Measurements from ENCODE around the gene WDR90.

DNA sequence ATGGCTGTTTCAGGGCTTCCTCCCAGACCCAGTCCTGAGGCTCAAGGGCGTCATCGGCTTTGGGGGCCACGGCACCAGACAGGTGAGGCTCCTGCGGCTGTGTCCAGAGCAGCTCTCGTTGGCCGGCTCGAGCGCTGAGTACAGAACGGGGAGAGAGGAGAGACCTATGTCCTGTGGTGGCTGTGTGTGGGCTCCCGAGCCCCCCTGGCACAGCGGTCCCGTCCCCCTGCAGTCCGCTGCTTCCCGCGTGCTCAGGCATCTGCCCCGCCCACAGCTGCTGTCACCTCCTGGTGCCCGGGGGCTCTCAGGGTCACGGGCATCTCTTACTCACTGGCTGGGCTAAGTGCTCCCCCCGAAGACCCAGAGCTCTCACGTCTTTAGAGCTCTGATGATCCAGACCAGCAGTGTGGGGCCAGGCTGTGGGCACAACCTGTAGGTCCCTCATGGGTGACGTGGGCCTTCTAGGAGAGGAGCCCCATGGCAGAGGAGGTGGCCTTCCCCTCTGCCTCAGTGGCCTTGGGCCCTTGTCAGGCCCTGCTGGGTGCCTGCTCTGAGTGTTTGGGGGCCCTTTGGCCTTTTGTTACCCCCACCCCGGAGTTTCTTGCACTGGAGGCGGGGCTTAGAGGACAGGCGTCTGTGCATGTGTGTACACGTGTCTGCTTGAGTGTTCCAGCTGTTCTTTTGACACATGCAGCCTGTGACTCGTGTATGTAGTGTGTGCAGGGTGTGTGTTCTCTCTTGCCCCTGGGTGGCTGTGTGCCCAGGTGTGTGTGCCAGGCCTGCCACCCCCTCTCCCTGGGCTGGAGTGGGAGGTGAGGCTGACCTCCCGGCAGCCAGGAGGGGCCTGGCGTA is 3.5 kb downstream of the WDR90 start:
- TF ChIP-seq MEF2A (IDR thresholded peaks at IDR 0.05; ENCODE audit: insufficient read depth, low read depth, low read length) (no peak), SUZ12 (IDR thresholded peaks at IDR 0.05; ENCODE audit: unreplicated experiment) (no peak), MYC (IDR thresholded peaks at IDR 0.05; ENCODE audit: insufficient read depth, insufficient read length, insufficient replicate concordance, low read length, severe bottlenecking) (no peak), EZH2 (IDR thresholded peaks at IDR 0.05; ENCODE audit: borderline replicate concordance, control insufficient read depth, low read depth, low read length) (no peak), POLR2A (IDR thresholded peaks at IDR 0.05; ENCODE audit: low read depth, low read length) (no peak), NR2C1 (IDR thresholded peaks at IDR 0.05) (no peak), ZSCAN29 (IDR thresholded peaks at IDR 0.05) (no peak), POLR2AphosphoS5 (IDR thresholded peaks at IDR 0.05; ENCODE audit: low read length) (no peak), CBFB (IDR thresholded peaks at IDR 0.05; ENCODE audit: low read depth) (no peak), CHD1 (IDR thresholded peaks at IDR 0.05; ENCODE audit: low read depth, low read length) (no peak)
- TF ChIP-seq, protein P1, sequence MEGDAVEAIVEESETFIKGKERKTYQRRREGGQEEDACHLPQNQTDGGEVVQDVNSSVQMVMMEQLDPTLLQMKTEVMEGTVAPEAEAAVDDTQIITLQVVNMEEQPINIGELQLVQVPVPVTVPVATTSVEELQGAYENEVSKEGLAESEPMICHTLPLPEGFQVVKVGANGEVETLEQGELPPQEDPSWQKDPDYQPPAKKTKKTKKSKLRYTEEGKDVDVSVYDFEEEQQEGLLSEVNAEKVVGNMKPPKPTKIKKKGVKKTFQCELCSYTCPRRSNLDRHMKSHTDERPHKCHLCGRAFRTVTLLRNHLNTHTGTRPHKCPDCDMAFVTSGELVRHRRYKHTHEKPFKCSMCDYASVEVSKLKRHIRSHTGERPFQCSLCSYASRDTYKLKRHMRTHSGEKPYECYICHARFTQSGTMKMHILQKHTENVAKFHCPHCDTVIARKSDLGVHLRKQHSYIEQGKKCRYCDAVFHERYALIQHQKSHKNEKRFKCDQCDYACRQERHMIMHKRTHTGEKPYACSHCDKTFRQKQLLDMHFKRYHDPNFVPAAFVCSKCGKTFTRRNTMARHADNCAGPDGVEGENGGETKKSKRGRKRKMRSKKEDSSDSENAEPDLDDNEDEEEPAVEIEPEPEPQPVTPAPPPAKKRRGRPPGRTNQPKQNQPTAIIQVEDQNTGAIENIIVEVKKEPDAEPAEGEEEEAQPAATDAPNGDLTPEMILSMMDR (IDR thresholded peaks at IDR 0.05 in 2 of 3, conservative IDR thresholded peaks at IDR 0.05 in 1 of 3; ENCODE audit: control insufficient read depth in 2 of 3, extremely low read depth in 1 of 3, insufficient read depth in 1 of 3, low read depth in 3 of 3, low read length in 3 of 3) = no peak
- TF ChIP-seq, protein P2, sequence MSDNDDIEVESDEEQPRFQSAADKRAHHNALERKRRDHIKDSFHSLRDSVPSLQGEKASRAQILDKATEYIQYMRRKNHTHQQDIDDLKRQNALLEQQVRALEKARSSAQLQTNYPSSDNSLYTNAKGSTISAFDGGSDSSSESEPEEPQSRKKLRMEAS (IDR thresholded peaks at IDR 0.05; ENCODE audit: low read depth, low read length) = no peak
- TF ChIP-seq, protein P3, sequence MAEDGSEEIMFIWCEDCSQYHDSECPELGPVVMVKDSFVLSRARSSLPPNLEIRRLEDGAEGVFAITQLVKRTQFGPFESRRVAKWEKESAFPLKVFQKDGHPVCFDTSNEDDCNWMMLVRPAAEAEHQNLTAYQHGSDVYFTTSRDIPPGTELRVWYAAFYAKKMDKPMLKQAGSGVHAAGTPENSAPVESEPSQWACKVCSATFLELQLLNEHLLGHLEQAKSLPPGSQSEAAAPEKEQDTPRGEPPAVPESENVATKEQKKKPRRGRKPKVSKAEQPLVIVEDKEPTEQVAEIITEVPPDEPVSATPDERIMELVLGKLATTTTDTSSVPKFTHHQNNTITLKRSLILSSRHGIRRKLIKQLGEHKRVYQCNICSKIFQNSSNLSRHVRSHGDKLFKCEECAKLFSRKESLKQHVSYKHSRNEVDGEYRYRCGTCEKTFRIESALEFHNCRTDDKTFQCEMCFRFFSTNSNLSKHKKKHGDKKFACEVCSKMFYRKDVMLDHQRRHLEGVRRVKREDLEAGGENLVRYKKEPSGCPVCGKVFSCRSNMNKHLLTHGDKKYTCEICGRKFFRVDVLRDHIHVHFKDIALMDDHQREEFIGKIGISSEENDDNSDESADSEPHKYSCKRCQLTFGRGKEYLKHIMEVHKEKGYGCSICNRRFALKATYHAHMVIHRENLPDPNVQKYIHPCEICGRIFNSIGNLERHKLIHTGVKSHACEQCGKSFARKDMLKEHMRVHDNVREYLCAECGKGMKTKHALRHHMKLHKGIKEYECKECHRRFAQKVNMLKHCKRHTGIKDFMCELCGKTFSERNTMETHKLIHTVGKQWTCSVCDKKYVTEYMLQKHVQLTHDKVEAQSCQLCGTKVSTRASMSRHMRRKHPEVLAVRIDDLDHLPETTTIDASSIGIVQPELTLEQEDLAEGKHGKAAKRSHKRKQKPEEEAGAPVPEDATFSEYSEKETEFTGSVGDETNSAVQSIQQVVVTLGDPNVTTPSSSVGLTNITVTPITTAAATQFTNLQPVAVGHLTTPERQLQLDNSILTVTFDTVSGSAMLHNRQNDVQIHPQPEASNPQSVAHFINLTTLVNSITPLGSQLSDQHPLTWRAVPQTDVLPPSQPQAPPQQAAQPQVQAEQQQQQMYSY (CRISPR knock-in tag; IDR thresholded peaks at IDR 0.05) = no peak
